SJCRH30 (cell line): ENCODE data around the gene MAP3K5. TPM values are rescaled to one million over a fixed set of nuclear protein-coding genes. Genes with fewer than 3 reads are reported as not detected.
"Not testable (repeated sequence)": the region's sequence is repeated elsewhere in the genome, so short reads cannot be mapped to it uniquely, and the experiment has no call there.

Experiments used
- DNase-seq, 2 experiments: peaks; one replicate each; pipeline ENCODE4 v3.0.0-alpha.2; 2015 to 2020
- H3K27ac ChIP-seq: fragments of 250-450 bp; sonication (Bioruptor Pico); 2 replicates; pipeline ENCODE4 v1.5.1; 2020; ENCODE audit warnings: mild to moderate bottlenecking, moderate library complexity
- H3K27me3 ChIP-seq: fragments of 250-450 bp; sonication (Bioruptor Pico); 2 replicates; pipeline ENCODE4 v1.5.1; 2020; ENCODE audit warnings: mild to moderate bottlenecking, moderate library complexity
- H3K36me3 ChIP-seq: fragments of 250-450 bp; sonication (Bioruptor Pico); 2 replicates; pipeline ENCODE4 v1.5.1; 2020; ENCODE audit warnings: mild to moderate bottlenecking, moderate library complexity
- H3K4me1 ChIP-seq: fragments of 250-450 bp; sonication (Bioruptor Pico); 2 replicates; pipeline ENCODE4 v1.5.1; 2020; ENCODE audit warnings: mild to moderate bottlenecking, moderate library complexity
- H3K4me3 ChIP-seq: fragments of 250-450 bp; sonication (Bioruptor Pico); 2 replicates; pipeline ENCODE4 v1.5.1; 2020; ENCODE audit warnings: mild to moderate bottlenecking, moderate library complexity
- H3K9me3 ChIP-seq: fragments of 250-450 bp; sonication (Bioruptor Pico); replicated peaks from 2 replicates; pipeline ENCODE4 v1.5.1; 2020; ENCODE audit warnings: mild to moderate bottlenecking, moderate library complexity
- total RNA-seq: library from RNA; depleted of rRNA; stranded (reverse); fragments of >200 nt; shearing (Covaris generic); gene quantifications from 2 replicates; pipeline ENCODE4 v1.2.3, GENCODE V29; 2014

The MAP3K5 gene
- total RNA-seq, 1 experiment from 2014 or later = 15.9 TPM

- Histone ChIP-seq H3K9me3 (0 out of 2 replicates have a peak, but pooled peaks cover 2% of the 10 kb centered on the region), H3K27ac (no peak overlapping the region), H3K27me3 (no peaks in the 10 kb centered on the region), H3K4me1 (no peaks in the 10 kb centered on the region), H3K36me3 (no peaks in the 10 kb centered on the region), H3K4me3 (no peak overlapping the region)
- no peak for DNase-seq
Measured at GRCh38 chr6:136809091-136809860, 17.0 kb upstream of the MAP3K5 start.

- H3K27me3 ChIP-seq = no peaks in the 10 kb centered on the region
- no peaks in the 10 kb centered on the region for H3K36me3 ChIP-seq
Measured at GRCh38 chr6:136803608-136804007, 11.3 kb upstream of the MAP3K5 start.

GRCh38 chr6:136801581-136801980 is 9.3 kb upstream of the MAP3K5 start:
- Histone ChIP-seq H3K4me1 (no peaks in the 10 kb centered on the region), H3K27ac (no peak overlapping the region), H3K36me3 (no peaks in the 10 kb centered on the region), H3K9me3 (no peaks in the 10 kb centered on the region; the same call in 1 of the 2 replicates), H3K27me3 (no peaks in the 10 kb centered on the region), H3K4me3 (no peak overlapping the region)
- no peak for DNase-seq

More at GRCh38 chr6:136803608-136804007, 11.3 kb upstream of the MAP3K5 start:
- Histone ChIP-seq H3K4me3 (no peak overlapping the region), H3K27ac (no peak overlapping the region), H3K9me3 (peaks cover 2% of the 10 kb centered on the region; the same call in 1 of the 2 replicates), H3K4me1 (no peaks in the 10 kb centered on the region)
- no peak for DNase-seq

GRCh38 chr6:136798044-136798443 is 5.8 kb upstream of the MAP3K5 start:
- Histone ChIP-seq H3K27me3 (no peaks in the 10 kb centered on the region), H3K27ac (no peak overlapping the region), H3K4me1 (no peaks in the 10 kb centered on the region), H3K4me3 (no peak overlapping the region), H3K36me3 (no peaks in the 10 kb centered on the region), H3K9me3 (no peaks in the 10 kb centered on the region; the same call in 1 of the 2 replicates)
- DNase-seq = no peak

- Histone ChIP-seq H3K27me3 (no peaks in the 10 kb centered on the region), H3K36me3 (no peaks in the 10 kb centered on the region), H3K4me1 (no peaks in the 10 kb centered on the region), H3K27ac (no peak overlapping the region), H3K4me3 (no peak overlapping the region), H3K9me3 (no peaks in the 10 kb centered on the region; the same call in 1 of the 2 replicates)
- DNase-seq = no peak
Measured at GRCh38 chr6:136795996-136796395, 3.7 kb upstream of the MAP3K5 start.

- no peak overlapping the region for H3K27ac ChIP-seq
- H3K36me3 ChIP-seq = no peaks in the 10 kb centered on the region
- DNase-seq = no peak
- no peak overlapping the region for H3K4me3 ChIP-seq
- no peaks in the 10 kb centered on the region; the same call in 1 of the 2 replicates for H3K9me3 ChIP-seq
- no peaks in the 10 kb centered on the region for H3K27me3 ChIP-seq
- no peaks in the 10 kb centered on the region for H3K4me1 ChIP-seq
Measured at GRCh38 chr6:136795386-136795785, 3.1 kb upstream of the MAP3K5 start.

GRCh38 chr6:136793363-136793762 is 1.1 kb upstream of the MAP3K5 start:
- Histone ChIP-seq H3K27ac (peak overlapping the region; percentile 80), H3K36me3 (no peaks in the 10 kb centered on the region)

GRCh38 chr6:136792095-136792409 is 225 bp downstream of the MAP3K5 start:
- DNase-seq = no peak
- Histone ChIP-seq H3K27me3 (no peaks in the 10 kb centered on the region), H3K27ac (peak overlapping the region; percentile 80), H3K4me3 (peak overlapping the region; percentile 86), H3K36me3 (no peaks in the 10 kb centered on the region), H3K4me1 (peaks cover 8% of the 10 kb centered on the region), H3K9me3 (no peaks in the 10 kb centered on the region)

More at GRCh38 chr6:136793363-136793762, 1.1 kb upstream of the MAP3K5 start:
- H3K4me3 ChIP-seq = peak overlapping the region; percentile 86
- H3K4me1 ChIP-seq = peaks cover 3% of the 10 kb centered on the region
- no peaks in the 10 kb centered on the region; the same call in 1 of the 2 replicates for H3K9me3 ChIP-seq
- DNase-seq = no peak
- no peaks in the 10 kb centered on the region for H3K27me3 ChIP-seq

GRCh38 chr6:136791296-136792094 is 782 bp downstream of the MAP3K5 start:
- Histone ChIP-seq H3K36me3 (no peaks in the 10 kb centered on the region), H3K4me3 (peak overlapping the region; percentile 86), H3K27me3 (no peaks in the 10 kb centered on the region), H3K4me1 (peaks cover 8% of the 10 kb centered on the region), H3K9me3 (no peaks in the 10 kb centered on the region), H3K27ac (peak overlapping the region; percentile 80)
- peak; percentile 60 to 73 for DNase-seq

- no peaks in the 10 kb centered on the region for H3K27me3 ChIP-seq
- no peak for DNase-seq
- no peaks in the 10 kb centered on the region for H3K36me3 ChIP-seq
- H3K4me3 ChIP-seq = peak overlapping the region; percentile 86
- H3K27ac ChIP-seq = peak overlapping the region; percentile 80; the same call in 1 of the 2 replicates
- H3K4me1 ChIP-seq = peaks cover 8% of the 10 kb centered on the region
- H3K9me3 ChIP-seq = no peaks in the 10 kb centered on the region
Measured at GRCh38 chr6:136790411-136791295, 1.6 kb downstream of the MAP3K5 start.

GRCh38 chr6:136789440-136789839 is 2.8 kb downstream of the MAP3K5 start:
- H3K36me3 ChIP-seq, H3K27ac ChIP-seq, DNase-seq, H3K9me3 ChIP-seq, H3K4me3 ChIP-seq, H3K27me3 ChIP-seq, H3K4me1 ChIP-seq: not testable (repeated sequence)

GRCh38 chr6:136788069-136788902 is 4.0 kb downstream of the MAP3K5 start:
- H3K27ac ChIP-seq = no peak overlapping the region

GRCh38 chr6:136787726-136788068 is 4.6 kb downstream of the MAP3K5 start:
- Histone ChIP-seq H3K27me3 (no peaks in the 10 kb centered on the region), H3K27ac (no peak overlapping the region), H3K36me3 (no peaks in the 10 kb centered on the region), H3K9me3 (no peaks in the 10 kb centered on the region), H3K4me1 (peaks cover 8% of the 10 kb centered on the region), H3K4me3 (no peak overlapping the region)
- DNase-seq = no peak

More at GRCh38 chr6:136788069-136788902, 4.0 kb downstream of the MAP3K5 start:
- no peaks in the 10 kb centered on the region for H3K9me3 ChIP-seq
- no peak overlapping the region for H3K4me3 ChIP-seq
- H3K36me3 ChIP-seq = no peaks in the 10 kb centered on the region
- no peaks in the 10 kb centered on the region for H3K27me3 ChIP-seq
- H3K4me1 ChIP-seq = peaks cover 8% of the 10 kb centered on the region
- no peak for DNase-seq

- Histone ChIP-seq H3K9me3 (no peaks in the 10 kb centered on the region), H3K36me3 (no peaks in the 10 kb centered on the region), H3K27ac (no peak overlapping the region), H3K27me3 (no peaks in the 10 kb centered on the region), H3K4me1 (peaks cover 8% of the 10 kb centered on the region), H3K4me3 (no peak overlapping the region)
- no peak for DNase-seq
Measured at GRCh38 chr6:136786658-136787057, 5.6 kb downstream of the MAP3K5 start.
